Measurements from ENCODE around the gene FZD4.
"Not testable (repeated sequence)": the region's sequence is repeated elsewhere in the genome, so short reads cannot be mapped to it uniquely, and the experiment has no call there.

Gene FZD4

DNA sequence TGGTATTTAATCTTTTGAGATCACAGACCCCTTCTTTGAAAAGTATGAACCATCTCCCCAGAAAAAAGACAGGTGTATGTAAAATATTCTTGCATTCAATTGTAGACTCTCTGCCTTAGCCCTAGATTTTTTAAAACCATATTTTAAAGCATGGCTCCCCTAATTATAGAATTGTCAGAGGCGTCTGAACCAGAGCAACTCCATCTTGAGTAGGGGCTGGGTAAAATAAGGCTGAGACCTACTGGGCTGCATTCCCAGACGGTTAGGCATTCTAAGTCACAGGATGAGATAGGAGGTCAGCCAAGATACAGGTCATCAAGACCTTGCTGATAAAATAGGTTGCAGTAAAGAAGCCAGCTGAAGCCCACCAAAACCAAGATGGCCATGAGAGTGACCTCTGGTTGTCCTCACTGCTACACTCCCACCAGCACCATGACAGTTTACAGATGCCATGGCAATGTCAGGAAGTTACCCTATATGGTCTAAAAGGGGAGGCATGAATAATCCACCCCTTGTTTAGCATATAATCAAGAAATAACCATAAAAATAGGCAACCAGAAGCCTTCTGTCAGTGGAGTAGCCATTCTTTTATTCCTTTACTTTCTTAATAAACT lies 17.9 kb downstream of the FZD4 start:
- DNase-seq: not testable (repeated sequence)

GRCh38 chr11:86934926-86935579 lies 20.1 kb downstream of the FZD4 start:
- DNase-seq: no peak

GRCh38 chr11:86934582-86934900 lies 20.7 kb downstream of the FZD4 start:
- no peak for DNase-seq

DNA sequence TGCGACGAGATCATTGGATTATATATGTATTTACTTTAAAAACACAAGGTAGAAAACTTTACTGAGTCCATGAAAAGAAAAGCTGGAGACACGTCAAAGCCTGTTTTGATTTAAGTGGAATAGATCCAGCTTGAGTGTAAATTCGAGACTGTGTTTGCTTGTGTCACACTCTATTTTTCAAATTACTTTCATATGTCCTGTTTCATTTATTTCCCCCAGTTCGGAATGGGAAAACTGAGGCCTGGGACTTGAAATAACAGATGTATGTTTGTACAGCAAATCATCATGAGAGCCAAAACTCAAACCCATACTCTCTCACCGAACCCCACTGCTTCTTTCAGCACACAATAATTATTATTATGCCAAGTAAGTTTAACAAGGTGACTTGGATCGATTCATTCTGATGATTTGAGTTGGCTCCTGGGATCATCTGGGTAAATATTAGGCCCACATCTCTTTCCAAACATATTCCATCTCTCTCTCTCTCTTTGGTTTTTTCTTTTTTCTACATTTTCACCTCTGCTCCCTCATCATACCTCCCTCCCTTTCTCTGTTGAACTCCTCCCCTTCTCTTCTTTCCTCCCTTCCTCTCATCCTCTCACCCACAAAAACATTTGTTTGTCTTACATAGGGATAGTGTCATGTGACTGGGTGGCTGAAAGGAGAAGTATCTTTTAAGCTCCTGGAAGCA lies 21.2 kb downstream of the FZD4 start:
- no peak for DNase-seq

DNA sequence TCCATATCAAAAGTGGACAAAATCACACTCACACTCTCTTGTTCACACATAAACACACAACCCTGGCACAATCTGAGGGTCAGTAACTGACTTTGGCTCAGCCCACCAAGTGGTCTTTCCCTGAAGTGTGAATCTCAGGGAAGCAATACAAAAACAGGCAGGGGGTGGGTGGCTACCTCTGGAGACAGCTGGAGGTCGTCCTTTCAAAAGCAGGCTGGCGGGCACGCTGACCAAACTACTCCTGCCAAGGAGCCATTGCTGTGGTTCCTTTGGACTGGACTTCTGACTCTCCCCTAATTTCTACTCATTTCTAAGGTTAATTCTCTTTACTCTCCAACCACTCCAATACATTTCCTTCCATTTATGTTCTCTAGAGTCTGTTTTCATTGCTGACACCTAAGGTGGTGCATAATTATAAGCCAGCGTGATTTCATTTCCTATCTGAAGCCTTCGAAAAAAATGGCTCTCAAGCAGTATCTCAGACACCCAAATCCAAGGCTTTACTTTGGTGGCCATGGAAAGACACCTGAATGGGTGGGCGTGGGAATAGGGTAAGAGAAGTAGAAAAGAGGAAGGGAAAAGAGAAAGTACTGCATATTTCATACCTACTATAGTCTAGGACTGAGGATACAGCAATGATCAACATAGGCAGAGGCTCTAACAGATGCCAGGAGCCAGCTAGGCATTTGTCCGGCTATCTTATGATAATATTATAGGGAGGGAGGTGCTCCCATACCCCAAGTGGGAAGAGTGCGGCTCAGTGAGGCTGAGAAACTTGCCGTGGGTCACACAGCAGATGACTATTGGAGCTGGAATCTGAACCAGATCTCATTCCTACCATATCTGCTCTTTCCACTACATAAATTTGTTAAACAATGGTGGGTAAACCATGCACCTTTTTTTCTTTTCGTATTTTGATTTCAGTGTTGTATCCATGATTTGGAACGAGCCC lies 22.0 kb downstream of the FZD4 start:
- DNase-seq: no peak

- no peak for DNase-seq
Observed at GRCh38 chr11:86932259-86932585, 23.0 kb downstream of the FZD4 start.

DNA sequence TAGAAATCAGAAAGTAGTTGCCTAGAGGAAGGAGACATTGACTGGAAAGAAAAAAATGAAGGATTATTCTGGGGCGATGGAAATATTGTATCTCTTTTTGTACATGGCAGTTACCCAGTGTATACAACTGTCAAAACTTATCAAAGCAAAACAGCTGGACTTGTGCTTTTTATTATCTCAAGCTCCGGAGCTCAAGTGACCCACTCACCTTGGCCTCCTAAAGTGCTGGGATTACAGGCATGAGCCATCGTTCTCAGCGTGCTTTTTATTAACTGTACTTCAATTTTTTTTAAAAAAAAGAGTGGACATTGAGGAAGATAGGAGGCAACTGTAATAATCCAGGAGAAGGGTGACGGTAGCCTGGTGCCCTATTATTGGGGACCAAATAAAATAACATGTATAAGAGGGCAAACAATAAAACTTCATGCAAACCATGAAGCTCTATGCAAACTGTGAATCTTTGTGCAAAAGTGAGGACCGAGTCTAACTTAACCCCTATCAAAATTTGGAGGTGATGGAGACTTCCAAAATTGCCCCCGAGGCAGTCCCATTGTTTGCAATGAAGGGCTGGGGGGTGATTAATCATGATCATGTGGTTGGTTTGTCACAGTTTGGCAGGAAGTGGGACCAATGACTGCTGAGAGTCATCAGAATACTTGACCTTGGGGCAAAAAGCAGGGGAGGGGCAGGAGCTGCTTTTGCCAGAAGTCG lies 23.5 kb downstream of the FZD4 start:
- no peak for DNase-seq

- DNase-seq: no peak
Observed at GRCh38 chr11:86930957-86931547, 24.1 kb downstream of the FZD4 start.

- no peak for DNase-seq
Observed at GRCh38 chr11:86926975-86927374, 28.2 kb downstream of the FZD4 start.

DNA sequence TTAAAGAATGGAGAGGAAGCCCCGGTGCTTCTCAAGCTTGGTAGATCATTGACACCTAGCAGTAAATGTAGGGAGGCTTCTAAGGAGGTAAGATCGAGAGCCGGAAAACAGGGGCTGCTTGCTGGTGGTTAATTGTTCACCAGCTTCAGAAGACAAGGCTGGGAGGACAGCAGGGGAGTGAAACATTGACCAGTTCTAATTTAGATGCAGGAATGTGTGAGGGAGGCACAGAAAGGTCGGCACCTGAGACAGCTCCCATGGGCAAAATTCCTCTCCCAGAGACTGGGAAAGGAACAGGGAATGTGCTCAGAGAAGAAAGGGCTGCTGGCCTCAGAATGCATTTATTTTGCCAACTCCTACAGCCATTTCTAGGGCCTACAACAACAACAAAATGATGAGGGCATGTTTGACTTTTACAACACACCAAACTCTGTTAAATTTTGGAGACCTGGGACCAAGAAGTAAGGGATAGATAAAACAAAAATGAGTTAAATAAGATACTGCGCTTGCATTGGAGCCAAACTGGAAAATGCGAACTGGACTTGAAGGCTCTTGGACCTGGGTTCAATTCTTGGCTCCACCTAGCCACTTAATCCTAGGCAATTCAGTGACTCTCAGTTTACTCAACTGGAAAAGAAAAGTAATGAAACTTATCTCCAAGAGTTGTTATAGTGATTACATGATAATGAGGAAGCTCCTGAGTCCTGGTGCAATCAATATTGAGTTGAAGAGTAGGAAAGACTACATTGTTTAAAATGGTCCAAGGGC lies 31.0 kb downstream of the FZD4 start:
- DNase-seq: no peak

DNA sequence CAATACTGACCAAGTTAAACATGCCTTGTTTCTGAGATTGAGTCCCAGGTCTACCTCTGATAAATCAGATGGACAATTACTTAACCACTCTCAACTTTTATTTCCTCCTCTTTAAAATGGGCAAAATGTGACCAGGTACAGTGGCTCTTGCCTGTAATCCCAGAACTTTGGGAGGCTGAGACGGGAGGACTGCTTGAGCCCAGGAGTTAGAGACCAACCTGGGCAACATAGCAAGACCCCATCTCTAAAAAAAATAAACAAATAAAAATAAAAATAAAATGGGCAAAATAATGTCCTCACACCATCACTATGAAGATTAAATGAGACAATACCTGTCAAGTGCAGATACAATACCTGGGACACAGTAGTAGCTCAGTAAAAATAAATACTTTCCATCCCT lies 33.0 kb downstream of the FZD4 start:
- DNase-seq: no peak

DNA sequence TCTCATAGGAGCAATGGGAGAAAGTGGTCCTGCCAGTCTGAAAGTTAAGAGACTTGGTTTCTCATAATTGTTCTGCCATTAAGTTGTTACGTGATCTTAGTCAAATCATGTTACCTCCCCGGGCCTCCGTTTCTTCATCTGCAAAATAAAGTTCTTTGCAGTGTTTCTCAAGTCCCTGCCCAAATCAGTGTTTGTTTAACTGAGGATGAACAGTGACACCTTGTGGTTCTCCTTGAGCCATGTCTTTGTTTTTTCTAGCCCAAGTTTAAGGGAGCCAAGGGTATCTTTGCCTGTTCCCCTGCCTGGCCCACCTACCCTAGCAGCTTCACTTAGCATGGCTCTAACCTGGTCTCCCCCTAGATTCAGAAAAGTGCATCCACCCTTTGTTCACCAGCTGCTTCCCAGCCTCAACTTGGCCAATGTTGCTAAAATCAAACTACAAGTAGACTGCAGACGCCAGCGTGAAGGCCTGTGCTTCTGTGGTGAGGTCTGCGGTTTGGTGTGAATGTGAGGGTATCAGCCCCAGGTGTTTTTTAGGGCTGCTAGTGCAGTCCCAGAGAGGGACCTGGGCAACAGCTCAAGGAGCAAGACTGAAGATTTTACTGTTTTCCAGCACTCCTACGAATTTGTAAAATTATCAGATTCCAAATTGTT lies 35.5 kb downstream of the FZD4 start:
- no peak for DNase-seq

DNA sequence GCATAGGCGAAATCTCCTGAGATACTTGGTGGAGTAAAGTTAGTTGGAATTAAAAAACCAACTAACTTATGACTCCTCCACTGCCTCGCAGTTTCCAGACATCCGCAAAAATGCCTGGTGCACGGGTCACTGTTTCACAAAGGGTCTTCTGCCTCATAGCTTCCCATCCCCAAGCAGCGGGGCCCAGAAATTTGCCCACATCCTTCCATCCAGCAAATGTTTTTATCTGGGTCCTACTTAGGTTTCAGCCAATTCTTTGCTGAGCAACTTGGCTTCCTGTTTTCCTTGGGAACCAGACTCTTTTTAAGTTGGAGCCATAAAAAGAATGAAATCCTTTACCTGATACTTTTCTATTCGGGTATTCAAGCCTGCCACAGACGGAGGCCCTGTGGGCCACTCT lies 36.2 kb downstream of the FZD4 start:
- DNase-seq: no peak

DNA sequence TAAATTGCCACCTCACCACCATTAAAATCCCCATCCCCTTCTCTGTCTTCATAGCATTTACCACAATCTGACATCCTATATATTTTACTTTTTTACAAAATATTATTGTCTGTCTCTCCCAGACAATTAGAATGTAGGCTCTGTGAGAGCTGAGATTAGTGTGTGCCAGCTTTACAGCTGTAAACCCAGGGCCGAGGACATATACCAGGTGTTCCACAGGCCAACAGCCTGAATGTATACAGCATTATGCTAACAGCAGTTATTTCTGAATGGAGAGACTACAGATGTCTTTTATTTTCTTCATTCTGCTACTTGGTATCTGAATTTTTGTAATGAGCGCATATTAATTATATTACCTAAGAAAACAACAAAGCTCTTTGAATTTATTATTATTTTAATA lies 36.7 kb downstream of the FZD4 start:
- DNase-seq: no peak

DNA sequence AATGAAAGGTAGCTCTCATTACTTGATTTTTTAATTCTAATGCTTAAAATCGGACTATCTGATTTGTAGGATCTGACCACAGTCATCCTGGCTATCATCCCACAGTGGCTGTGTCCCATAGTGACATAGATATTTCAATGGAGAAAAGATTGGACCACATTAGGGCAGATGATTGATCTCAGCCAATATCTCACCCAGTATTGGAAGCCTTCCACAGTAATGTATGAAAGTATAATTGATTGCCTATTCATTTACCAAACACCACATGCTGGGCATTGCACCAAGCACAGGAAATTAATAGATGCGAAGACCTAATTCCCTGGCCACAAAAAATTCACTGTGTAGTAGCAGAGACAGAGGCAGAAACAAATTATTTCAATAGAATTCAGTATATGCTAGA lies 37.6 kb downstream of the FZD4 start:
- no peak for DNase-seq

- no peak for DNase-seq
Observed at GRCh38 chr11:86916330-86916729, 38.9 kb downstream of the FZD4 start.

DNA sequence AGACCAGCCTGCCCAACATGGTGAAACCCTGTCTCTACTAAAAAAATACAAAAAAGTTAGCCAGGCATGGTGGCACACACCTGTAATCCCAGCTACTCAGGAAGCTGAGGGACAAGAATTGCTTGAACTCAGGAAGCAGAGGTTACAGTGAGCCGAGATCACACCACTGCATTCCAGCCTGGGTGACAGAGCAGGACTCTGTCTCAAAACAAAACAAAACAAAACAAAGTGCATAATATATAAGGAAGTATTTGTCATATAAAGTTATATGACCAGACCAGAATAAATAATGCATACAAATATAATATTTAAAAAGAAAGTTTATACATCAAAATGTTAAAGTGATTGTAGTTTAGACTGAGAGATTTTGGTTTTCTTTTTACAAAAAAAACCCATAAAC lies 39.3 kb downstream of the FZD4 start:
- not testable (repeated sequence) for DNase-seq

- DNase-seq: no peak
Observed at GRCh38 chr11:86914865-86915519, 40.2 kb downstream of the FZD4 start.

- no peak for DNase-seq
Observed at GRCh38 chr11:86912238-86912637, 43.0 kb downstream of the FZD4 start.

DNA sequence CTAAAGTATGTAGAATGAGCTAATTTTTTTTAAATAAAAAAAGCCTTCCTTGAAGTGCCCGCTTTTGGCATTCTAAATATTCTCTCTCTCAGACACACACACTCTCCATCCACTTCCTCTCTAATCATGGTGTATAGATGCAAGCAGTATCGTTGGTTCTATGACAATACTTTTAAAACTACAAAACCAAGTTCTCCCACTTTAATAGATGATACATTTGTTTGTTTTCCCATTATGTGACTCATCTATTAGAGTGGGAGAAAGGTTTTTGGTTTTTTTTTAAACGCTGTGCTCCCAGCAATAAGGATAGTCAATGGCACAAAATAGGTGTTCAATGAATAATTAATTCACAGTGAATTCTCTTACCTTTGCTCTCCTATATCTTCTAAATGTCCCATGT lies 44.6 kb downstream of the FZD4 start:
- DNase-seq: no peak

DNA sequence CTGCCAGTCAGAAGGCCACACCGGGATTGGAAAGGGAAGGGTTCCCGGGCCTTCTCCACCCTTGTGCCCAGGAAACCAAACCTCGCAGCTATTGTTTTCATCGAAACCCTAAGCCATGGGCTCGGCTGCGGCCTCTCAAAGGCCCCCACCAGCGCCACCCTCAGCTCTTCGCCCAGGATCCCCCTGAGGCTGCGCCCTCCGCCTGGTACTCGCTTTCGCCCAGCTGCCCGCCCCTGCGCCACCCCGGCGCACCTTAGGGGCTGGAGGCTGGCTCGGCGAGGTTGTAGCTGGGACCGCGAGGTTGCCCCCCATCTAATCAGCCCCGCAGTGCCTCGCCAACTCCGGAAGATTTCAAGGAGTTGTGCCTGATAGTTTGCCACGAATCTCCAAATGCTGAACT lies 49.0 kb downstream of the FZD4 start:
- DNase-seq: no peak

Data from NCI-H187 treated with DMSO at 0.1 percent for 48 hours (cell line).